ENCODE results near the gene PNPLA1.

GRCh38 chr6:36246506-36247268 is 23.2 kb upstream of the PNPLA1 start:
- no peak for TF ChIP-seq CTCF (IDR thresholded peaks at IDR 0.05)
- no peak for TF ChIP-seq POLR2A (IDR thresholded peaks at IDR 0.05)
